GM18867 (cell line): ENCODE results near the gene ZNF611.
A peak's percentile ranks its signal among the peaks of the same experiment; 100 is the strongest.
"Not testable (repeated sequence)": the region's sequence is repeated elsewhere in the genome, so short reads cannot be mapped to it uniquely, and the experiment has no call there.

ENCODE experiments used
- ATAC-seq: cut with Tn5 transposase; IDR thresholded peaks from one replicate; pipeline ENCODE4 v1.9.1; 2021; ENCODE audit warnings: mild to moderate bottlenecking, moderate library complexity; ENCODE audit not compliant: unreplicated experiment

The ZNF611 gene

GRCh38 chr19:52720541-52720940 is 14.3 kb downstream of the ZNF611 start:
- not testable (repeated sequence) for ATAC-seq

DNA sequence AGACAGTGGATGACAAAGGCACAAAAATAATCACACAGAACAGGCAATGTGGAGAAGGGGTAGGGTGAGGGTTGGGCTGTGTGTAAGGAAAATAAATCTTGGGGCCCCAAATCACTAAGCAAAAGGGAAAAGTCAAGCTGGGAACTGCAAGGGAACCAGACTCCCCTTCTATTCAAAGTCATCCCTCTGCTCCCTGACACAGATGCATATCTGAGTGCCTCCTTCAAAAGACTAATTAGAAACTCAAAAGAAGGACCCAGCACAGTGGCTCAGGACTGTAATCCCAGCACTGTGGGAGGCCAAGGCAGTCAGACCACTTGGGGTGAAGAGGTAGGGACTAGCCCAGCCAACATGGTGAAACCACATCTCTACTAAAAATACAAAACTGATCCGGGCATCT is 18.3 kb downstream of the ZNF611 start:
- no peak for ATAC-seq

GRCh38 chr19:52715902-52716301 is 18.9 kb downstream of the ZNF611 start:
- ATAC-seq = not testable (repeated sequence)

- ATAC-seq = not testable (repeated sequence)
Observed at GRCh38 chr19:52715330-52715729, 19.5 kb downstream of the ZNF611 start.

- ATAC-seq = not testable (repeated sequence)
Observed at GRCh38 chr19:52713051-52713450, 21.8 kb downstream of the ZNF611 start.

DNA sequence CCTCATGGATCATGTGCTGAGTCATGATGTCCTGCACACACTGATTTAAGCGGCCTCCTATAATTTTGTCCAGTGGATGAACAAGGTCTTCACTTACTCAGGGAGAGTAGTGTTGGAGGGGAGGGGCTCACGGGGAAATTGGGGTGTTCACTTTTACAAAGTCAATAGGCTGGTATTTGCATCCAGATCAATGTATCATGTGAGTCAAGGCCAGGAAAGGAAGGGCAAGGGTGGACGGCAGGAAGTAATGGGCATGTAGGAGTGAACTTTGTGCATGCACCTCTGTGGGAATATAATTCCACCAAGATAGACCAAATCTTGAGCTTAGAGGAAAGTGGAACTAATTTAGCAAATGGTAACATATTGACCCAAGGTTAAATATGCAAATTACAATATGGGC is 23.2 kb downstream of the ZNF611 start:
- not testable (repeated sequence) for ATAC-seq

DNA sequence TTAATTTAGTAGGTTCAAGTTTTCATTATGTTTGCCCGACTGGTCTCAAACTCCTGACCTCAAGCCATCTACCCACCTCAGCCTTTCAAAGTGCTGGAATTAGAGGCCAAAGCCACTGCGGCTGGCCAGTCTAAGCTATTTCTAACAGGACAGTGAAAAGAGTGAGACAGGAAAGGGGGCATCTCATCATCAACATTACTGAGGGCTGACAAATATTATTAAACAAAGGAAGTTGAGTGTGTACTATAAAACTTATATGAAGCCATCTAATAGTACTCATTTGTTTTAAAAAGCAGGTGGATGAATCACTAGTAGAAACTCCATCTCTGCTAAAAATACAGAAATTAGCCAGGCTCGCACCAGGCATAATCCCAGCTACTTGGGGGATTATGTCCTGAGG is 24.3 kb downstream of the ZNF611 start:
- ATAC-seq = no peak

DNA sequence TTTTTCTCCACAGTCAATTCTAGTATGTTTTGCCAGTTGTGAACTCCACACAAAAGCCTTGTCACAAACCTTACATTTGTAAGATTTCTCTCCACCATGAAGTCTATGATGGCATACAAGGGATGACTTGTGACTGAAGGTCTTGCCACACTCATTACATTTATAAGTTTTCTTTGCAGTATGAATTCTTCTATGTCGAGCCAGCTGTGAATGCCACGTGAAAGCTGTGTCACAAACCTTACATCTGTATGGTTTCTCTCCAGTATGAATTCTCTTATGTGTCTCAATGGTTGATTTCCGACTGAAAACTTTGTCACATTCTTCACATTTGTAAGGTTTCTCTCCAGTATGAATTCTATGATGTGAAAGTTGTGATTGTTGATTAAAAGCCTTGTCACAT is 29.2 kb downstream of the ZNF611 start:
- ATAC-seq = not testable (repeated sequence)

DNA sequence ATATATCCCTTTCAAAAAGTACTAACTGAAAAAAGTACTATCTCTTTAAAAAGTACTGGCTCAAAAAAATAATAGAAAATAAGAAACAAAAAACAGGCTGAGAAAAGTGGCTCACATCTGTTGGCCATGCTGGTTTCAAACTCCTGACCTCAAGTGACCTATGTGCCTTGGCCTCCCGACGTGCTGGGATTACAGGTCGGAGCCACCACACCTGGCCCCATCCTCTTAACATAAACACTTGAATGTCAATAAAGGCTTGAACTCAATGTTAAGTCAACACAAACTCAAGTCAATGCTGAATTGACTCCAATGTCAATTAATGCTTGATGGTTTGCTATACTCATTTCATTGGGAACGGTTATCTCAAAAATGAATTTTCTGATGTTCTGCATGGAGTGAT is 30.9 kb downstream of the ZNF611 start:
- ATAC-seq = no peak

DNA sequence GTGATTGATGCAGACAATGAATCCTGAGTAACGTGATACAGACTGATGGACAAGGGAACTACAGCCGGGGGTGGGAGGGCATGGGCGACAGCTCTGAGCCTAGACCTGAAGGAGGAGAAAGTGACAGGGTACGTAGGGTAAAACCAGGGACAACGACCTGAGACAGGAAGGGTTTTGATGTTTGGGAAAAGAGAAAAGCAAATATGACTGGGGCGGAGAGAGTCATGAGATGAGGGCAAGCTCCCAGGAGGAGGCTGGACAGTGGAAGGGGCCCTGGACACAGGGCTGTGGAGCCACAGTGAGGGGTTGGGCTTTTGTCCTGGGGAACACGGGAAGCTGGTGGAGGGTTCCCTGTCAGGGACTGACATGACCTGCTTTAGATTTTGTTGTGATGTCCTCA is 34.2 kb downstream of the ZNF611 start:
- no peak for ATAC-seq

- ATAC-seq = not testable (repeated sequence)
Observed at GRCh38 chr19:52699555-52699954, 35.3 kb downstream of the ZNF611 start.

DNA sequence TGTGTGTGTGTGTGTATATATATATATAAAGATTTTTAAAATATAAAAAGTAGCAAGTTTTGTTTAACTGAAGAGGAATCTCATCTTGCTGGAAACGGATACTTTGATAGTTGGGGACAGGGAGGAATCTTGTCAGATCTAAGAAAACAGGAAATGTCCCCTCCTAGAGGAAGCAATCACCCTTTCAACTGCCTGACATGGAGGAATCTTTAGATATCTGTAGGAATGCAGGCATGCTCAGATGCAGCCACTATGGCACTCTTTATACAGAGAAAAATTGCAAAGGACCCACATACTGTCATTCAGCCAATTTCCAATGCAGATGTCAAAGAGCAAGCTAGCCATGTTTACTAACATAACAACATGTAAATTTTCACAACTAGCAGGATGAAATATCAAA is 38.8 kb downstream of the ZNF611 start:
- ATAC-seq = no peak

DNA sequence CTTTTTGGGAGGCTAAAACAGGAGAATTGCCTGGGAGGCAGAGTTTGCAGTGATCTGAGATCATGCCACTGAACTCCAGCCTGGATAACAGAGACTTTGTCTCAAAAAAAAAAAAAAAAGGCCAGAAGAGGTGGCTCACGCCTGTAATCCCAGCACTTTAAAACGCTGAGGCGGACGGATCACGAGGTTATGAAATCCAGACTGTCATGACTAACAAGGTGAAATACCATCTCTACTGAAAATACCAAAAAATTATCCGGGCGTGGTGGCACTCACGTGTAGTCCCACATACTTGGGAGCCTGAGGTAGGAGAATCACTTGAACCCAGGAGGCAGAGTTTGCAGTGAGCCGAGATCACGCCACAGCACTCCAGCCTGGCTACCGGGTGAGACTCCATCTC is 39.9 kb downstream of the ZNF611 start:
- no peak for ATAC-seq

DNA sequence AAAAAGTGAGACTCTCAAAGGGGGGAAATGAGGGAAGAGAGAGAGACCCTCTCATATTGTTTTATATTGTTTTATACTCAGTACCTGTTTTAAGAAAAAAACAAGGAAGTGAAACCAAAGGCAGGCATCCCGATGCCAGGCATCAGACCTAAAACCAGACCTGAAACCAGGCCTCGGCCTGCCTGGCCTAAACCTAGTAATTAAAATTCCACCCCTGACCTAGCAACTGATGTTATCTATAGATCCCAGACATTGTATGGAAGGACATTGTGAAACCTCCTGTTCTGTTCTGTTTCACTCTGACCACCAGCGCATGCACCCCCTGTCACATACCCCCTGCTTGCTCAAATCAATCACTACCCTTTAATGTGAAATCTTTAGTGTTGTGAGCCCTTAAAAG is 40.6 kb downstream of the ZNF611 start:
- not testable (repeated sequence) for ATAC-seq

DNA sequence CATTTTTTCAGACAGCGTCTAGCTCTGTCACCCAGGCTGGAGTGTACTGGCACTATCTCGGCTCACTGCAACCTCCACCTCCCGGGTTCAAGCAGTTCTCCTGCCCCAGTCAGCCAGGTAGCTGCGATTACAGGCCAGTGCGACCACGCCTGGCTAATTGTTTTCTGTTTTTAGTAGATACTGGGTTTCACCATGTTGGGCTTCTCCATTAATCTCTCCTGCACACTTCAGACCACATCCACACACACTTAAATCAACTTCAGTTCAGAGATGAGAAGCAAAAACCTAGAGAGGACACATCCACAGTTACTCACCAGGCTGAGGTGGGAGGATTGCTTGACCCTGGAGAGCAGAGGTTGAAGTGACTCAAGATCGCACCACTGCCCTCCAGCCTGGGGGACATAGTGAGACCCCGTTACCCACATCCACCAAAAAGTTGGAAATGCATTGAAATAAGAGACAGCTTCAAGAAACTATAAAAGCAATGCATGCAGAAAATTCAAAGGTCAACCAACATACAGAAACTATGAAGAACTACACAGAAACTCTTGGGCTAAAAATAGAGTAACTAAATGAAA is 42.3 kb downstream of the ZNF611 start:
- ATAC-seq = no peak

DNA sequence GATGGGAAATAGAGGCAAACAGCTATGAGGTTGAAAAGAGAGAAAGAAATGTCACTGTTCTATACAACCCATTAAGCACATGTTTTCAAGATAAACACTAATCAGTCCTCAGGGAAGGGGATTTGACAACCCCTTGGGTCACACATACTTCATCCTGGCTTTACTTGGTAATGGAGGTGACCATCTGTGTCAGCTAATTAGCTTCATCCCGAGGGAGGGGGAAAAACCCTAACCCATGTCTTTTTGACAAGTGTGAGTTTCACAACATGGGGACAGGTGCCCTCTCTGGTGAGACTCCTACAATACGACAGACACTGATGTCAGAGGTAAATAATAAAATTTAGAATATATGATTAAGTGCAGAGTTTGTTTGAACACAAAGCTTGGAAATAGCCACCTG is 43.1 kb downstream of the ZNF611 start:
- no peak for ATAC-seq

DNA sequence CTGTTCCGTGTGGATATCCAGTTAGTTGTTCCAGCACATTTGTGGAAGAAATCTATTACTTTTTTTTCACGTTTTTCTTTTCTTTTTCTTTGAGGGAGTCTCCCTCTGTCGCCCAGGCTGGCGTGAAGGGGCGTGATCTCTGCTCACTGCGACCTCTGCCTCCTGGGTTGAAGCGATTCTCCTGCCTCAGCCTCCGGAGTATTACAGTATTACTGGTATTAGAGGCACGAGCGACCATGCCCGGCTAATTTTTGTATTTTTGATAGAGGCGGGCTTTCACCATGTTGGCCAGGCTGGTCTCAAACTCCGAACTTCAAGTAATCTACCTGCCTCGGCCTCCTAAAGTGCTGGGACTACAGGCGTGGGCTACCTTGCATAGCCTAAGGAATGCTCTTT is 43.6 kb downstream of the ZNF611 start:
- ATAC-seq = no peak

- ATAC-seq = peak; percentile 85
Observed at GRCh38 chr19:52690369-52691214, 44.3 kb downstream of the ZNF611 start.

DNA sequence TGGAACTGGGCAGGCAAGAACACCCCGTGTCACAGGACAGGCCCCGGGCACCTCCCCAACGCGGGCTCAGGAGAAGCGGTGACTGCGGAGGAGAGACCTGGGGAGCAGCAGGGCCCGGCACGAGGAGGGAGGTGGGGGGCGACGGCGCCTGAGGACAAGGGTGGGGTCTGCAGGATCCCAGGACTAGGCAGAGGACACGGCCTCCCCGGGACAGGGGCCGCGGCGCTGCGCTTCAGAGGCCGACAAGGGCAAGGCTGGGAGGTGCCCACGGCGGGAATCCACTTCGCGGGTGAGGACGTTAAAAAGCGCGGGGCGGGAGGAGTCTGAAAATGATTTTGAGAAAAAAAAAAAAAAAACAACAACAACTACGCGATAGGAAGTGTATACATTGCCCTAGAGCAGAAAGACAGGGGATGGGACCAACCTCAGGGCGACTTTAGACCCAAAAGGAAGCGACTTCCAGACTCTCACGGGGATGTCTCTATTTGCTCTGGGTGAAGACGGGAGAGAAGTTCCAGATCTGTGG is 44.9 kb downstream of the ZNF611 start:
- peak; percentile 35 for ATAC-seq

DNA sequence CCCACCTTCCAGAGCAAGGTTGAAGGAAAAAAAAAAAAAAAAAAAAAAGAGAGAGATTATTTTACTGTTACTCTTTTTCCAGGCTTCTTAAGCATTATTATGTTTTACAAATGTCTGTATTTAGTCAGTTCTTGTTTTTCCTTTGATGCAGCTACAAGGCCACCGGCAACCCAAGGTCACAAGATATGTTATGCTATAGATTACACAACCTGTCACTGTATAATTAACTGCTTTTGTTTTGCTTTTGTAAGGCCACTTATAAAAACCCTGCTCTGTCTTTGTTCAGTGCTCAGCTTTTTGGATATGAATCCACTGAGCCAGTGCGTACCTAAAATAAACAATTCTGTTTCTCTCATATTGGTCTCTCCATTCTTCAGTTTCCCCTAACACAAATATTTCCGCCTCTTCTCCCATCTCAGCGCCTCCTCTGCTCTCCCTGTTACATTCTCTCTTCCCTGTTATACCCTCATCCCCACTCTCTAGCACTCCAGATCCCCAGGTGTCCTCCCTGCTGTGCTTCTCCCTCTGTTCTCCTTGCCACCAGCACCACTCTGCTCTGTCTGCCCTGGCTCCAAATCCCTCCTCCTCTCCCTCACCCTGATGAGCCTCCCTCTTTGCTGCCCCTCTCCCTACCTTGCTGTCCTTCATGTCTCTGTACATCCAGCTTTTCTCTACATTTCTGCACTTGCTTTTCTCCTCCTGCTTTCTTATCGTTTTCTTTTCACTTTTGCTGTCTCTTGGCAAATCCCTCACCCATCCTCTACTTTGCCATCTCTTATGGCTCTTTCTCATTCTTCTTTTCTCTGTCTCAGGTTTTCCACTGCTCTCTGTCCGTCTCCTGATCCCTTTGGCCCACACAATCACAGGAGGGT is 45.7 kb downstream of the ZNF611 start:
- ATAC-seq = not testable (repeated sequence)

DNA sequence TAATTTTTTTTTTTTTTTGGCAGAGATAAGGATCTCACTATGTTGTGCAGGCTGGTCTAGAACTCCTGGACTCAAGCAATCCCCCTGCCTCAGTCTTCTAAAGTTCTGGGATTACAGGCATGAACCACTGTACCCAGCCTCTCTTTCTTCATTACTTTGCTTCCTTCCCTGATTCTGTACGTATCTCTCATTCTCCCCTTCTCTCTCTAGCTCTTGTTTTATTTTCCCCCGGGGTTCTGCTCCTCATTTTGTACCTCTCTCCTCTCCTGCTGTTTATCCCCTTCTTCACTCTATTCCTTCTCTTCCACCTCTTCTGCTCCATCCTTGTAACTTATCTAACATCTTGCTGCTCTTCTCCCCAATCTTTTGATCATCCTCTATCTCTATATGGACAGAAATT is 46.5 kb downstream of the ZNF611 start:
- no peak for ATAC-seq
